Measurements from ENCODE around the gene CDC14A.

The CDC14A gene

GRCh38 chr1:100378956-100379355 is 26.6 kb downstream of the CDC14A start:
- no peak overlapping the region for H3K4me3 ChIP-seq (replicated peaks; ENCODE audit: low read depth, low read length)
- no peak for DNase-seq (ENCODE audit: low read depth)
- no peak for TF ChIP-seq CTCF (IDR thresholded peaks at IDR 0.05; ENCODE audit: low read length, missing control alignments)

- no peak for TF ChIP-seq CTCF (IDR thresholded peaks at IDR 0.05; ENCODE audit: low read length, missing control alignments)
- no peak for DNase-seq (ENCODE audit: low read depth)
- H3K4me3 ChIP-seq (replicated peaks; ENCODE audit: low read depth, low read length) = no peak overlapping the region
Observed at GRCh38 chr1:100380635-100381034, 28.3 kb downstream of the CDC14A start.

GRCh38 chr1:100382657-100383056 is 30.4 kb downstream of the CDC14A start:
- DNase-seq (ENCODE audit: low read depth) = no peak
- H3K4me3 ChIP-seq (replicated peaks; ENCODE audit: low read depth, low read length) = no peak overlapping the region
- no peak for TF ChIP-seq CTCF (IDR thresholded peaks at IDR 0.05; ENCODE audit: low read length, missing control alignments)

- DNase-seq (ENCODE audit: low read depth) = no peak
- TF ChIP-seq CTCF (IDR thresholded peaks at IDR 0.05; ENCODE audit: low read length, missing control alignments) = no peak
- no peak overlapping the region for H3K4me3 ChIP-seq (replicated peaks; ENCODE audit: low read depth, low read length)
Observed at GRCh38 chr1:100383743-100384405, 31.6 kb downstream of the CDC14A start.

- DNase-seq (ENCODE audit: low read depth) = peak; percentile 57
- peak overlapping the region; percentile 16 for H3K4me3 ChIP-seq (replicated peaks; ENCODE audit: low read depth, low read length)
Observed at GRCh38 chr1:100387209-100387608, 34.9 kb downstream of the CDC14A start.

GRCh38 chr1:100387657-100388350 is 35.5 kb downstream of the CDC14A start:
- no peak for TF ChIP-seq CTCF (IDR thresholded peaks at IDR 0.05; ENCODE audit: low read length, missing control alignments)
- peak overlapping the region; percentile 16 for H3K4me3 ChIP-seq (replicated peaks; ENCODE audit: low read depth, low read length)
- peak; percentile 15 for DNase-seq (ENCODE audit: low read depth)

More at GRCh38 chr1:100387209-100387608, 34.9 kb downstream of the CDC14A start:
- no peak for TF ChIP-seq CTCF (IDR thresholded peaks at IDR 0.05; ENCODE audit: low read length, missing control alignments)
